Activated CD4-positive, alpha-beta T cell treated with anti-CD3 and anti-CD28 coated beads, Interleukin-2, Interleukin-4, amounts not matched to agents 100 ng/mL and 50 ng/mL, durations not matched to agents 16 hours and 8 hours (primary cell): Measurements from ENCODE around the gene TMIGD3.
"Not testable (repeated sequence)": the region's sequence is repeated elsewhere in the genome, so short reads cannot be mapped to it uniquely, and the experiment has no call there.

ENCODE experiments used
- DNase-seq: peaks from one replicate; pipeline ENCODE4 v3.0.0-alpha.2; 2020; ENCODE audit warnings: low spot score

The TMIGD3 gene

GRCh38 chr1:111503585-111504060 lies at the start of gene TMIGD3, which contains the start of gene ADORA3:
Gene TMIGD3 (minus strand): TSS chr1:111503633. CDS start chr1:111503354, 279 bp downstream.
Gene ADORA3 (minus strand): TSS chr1:111503633. CDS start chr1:111503354, 279 bp downstream.
- DNase-seq, result peak; percentile 15

DNA sequence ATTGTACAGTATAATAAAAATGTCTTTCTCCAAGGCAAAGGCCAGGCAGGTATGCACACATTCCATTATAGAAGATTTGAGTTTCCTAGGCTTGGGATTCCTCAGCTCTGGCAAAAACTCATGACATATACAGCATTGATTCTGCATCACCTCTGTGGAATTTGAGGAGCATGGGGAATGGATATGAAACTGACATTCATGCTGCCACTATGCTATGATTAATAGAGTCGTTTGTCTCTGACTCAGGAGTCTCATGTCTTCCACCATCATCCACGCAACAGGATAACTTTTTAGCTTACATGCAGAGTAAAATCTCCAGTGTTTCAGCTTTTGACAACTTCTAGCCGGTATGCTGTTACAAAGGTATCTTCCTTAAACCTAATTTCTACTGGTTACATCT lies 49.8 kb upstream of the TMIGD3 start:
- no peak for DNase-seq

DNA sequence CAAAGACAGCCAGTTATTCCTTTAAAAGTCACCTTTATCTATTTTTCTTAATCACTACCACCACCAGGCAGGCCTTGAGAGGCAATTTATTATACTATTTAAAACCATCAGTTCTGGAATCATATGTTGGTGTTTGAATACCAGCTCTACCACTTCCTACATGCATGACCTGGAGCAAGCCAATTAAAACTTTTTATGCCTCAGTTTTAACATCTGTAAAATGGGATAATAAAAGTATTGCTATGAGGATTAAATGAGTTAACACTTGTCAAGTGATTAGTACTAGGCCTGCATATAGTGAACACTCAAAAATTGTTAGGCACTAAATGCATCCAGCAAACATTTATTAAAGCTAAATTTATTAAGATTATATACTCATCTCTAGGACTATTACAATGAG lies 49.2 kb upstream of the TMIGD3 start:
- no peak for DNase-seq

DNA sequence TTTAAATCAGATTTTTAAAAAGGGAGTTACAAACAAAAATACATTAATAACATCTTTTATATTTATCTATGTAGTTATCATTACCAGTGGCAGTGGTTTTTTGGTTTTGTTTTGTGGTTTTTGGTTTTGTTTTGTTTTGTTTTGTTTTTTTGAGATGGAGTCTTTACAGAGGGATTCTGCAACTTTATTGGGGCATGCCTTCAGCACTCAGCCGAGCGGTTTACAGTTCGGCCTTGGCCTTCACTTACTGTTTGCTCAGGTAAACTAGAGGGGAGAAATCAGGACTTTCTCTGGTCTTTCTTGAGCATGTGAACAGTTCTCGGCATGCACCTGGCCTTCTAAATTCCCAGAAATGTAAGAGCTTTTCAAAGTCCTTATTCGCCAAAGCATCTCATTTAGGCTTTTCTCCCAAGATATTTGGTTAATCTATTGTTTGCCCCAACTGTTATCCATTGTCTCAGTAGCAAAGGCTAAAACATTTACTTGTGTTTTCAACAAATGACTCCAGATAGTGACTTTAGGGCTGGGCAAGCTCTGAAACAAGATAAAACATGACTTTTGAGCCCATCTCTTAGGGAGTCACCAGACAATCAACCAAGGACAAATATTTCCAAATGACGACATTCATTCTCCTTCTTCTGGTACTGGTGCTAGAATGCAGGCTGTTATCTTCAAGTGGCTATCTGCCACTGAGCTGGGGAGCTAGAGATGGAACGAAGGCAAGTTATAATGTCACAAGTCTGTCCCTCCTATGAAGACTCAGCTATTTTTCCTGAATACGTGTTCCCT lies 48.4 kb upstream of the TMIGD3 start:
- no peak for DNase-seq

DNA sequence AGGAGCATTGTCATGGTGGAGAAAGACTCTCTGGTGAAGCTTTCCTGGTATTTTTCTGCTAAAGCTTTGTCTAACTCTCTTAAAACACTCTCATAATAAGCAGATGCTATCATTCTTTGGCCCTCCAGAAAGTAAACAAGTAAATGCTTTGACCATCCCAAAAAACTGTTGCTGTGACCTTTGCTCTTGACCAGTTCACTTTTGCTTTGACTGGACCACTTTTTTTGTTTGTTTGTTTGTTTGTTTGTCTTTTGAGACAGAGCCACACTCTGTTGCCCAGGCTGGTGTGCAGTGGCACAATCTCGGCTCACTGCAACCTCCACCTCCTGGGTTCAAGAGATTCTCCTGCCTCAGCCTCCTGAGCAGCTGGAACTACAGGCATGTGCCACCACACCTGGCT lies 44.4 kb upstream of the TMIGD3 start:
- DNase-seq, result not testable (repeated sequence)

GRCh38 chr1:111542187-111542586 lies 38.8 kb upstream of the TMIGD3 start:
- no peak for DNase-seq

- DNase-seq, result no peak
Measured at GRCh38 chr1:111541721-111542120, 38.3 kb upstream of the TMIGD3 start.

DNA sequence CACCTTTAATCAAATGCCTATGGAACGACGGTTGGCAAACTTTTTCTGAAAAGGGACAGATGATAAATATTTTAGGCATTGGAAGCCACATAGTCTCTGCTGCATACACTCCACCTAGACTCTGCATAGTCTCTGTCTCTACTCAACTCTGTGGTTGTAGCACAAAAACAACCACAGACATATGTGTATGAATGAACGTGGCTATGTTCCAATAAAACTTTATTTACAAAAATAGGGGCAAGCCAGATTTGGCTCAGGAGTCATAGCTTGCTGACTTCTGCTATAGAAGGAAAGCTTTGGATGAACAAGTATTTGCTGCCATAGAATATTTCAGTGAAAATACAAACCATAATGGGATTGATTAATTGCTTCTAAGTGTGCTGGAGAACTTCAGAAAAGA lies 37.5 kb upstream of the TMIGD3 start:
- DNase-seq, result no peak

DNA sequence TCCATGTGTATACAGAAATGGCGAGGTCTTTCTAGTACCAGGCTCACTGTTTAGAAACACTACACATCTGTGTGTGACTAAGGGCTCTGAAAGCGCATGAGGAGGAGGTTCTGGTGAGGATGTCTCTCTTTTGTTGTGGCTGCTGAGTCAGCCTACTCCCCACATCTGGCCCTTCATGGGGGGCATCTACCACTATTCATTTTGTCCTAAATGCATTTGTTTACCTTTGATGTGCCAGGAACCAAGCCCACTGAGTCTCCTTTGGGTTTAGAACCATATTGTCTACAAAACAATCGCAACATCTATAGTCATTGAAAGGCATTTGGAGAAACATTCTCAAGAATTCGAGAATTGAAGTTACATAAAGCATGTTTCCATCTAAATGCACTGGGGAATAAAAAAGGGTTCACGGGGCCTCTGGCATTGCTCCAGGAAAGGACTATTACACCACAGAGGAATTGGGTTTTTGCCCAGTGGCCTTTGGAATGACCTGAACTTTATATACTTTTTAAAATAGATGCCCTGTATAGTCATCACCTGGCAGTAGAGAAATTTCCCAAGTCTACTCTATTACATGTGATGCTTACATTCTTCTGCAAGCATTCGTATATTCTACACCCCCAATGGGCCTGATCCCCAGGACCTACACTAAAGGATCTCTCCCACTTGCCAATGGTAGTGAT lies 35.1 kb upstream of the TMIGD3 start:
- no peak for DNase-seq

DNA sequence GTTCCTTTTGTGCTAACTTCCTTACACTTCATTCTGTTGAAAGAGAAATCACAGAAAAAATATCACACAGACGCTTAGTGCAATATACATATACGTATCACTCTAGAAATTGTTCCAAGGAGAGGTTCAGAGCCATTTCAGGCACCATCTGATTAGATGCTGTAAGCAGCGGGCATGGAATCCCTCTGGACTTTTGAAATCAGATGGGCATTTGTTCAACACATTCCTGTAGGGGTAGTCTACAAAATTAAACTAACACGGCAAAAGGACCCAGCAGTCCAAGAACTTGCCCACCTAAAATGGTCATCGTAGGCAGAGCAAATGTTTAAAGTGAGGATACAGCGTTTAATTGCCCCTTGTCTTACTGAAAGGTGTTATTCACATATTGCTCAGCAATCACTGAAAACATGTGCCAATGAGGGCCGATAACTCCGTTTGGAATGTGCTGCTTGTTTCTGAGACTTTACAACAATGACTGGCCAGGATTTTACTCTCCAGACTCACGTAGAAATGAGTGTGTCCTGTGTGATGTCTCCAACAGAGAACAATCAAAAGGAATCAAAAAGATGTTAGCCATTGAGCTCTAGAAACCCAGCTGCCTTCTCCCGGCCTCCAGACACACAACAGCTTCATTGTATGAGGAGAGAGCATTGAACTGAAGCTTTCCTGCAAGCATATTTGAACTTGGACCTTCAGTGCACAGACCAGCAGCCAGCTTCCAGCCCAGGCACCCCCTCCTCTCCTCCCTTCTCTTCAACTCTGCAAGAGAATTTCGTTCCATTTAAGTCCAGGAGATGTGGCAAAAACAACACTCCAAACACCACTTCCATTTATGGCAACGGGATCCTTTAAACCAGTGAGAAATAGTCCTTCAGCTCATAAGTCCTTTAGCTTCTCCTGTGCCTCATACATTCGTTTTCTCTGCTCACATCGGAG lies 32.1 kb upstream of the TMIGD3 start:
- no peak for DNase-seq

- no peak for DNase-seq
Measured at GRCh38 chr1:111520053-111520452, 16.6 kb upstream of the TMIGD3 start.

GRCh38 chr1:111517469-111518225 lies 14.2 kb upstream of the TMIGD3 start:
- peak; percentile 60 for DNase-seq

GRCh38 chr1:111516005-111516535 lies 12.6 kb upstream of the TMIGD3 start:
- peak; percentile 38 for DNase-seq

GRCh38 chr1:111515291-111516004 lies 12.0 kb upstream of the TMIGD3 start:
- DNase-seq, result no peak

- no peak for DNase-seq
Measured at GRCh38 chr1:111513410-111514020, 10.1 kb upstream of the TMIGD3 start.

DNA sequence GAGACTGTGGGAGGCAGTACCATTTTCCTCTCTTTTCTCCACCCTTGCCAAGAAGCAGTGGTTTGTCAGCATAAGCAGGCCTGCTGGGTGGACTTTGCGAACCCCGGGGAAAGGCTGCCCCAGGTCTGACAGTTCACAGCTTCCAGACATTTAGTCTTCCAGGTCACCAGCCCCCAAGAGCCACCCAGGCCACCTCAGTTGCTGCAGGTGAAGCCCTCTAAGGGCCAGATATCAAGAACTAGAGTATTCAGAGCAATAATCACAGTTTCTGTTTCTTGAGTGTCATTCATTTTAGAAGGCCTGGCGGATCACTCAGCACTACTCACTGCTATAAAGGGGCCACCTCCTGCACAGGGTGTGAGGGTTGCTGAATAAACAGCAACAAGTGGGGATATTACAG lies 9.5 kb upstream of the TMIGD3 start:
- no peak for DNase-seq

GRCh38 chr1:111512132-111512889 lies 8.9 kb upstream of the TMIGD3 start:
- no peak for DNase-seq

DNA sequence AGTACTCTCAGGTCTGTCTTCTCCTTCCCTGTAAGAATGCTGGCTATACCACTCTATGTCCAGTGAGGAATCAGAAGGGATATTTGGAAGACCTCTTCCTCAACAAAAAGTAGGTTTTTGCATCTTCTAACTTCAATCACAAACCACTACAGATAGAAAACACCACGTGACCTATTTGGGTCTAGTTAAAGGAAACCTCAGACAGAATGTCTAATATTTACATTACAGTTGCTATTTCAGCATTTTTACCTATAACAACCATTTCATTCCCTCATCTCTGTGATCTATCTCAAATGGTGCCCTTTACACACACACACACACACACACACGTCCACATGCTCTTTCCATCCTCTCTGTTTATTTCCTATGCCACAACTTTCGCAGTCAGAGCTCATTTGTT lies 7.9 kb upstream of the TMIGD3 start:
- DNase-seq, result no peak

DNA sequence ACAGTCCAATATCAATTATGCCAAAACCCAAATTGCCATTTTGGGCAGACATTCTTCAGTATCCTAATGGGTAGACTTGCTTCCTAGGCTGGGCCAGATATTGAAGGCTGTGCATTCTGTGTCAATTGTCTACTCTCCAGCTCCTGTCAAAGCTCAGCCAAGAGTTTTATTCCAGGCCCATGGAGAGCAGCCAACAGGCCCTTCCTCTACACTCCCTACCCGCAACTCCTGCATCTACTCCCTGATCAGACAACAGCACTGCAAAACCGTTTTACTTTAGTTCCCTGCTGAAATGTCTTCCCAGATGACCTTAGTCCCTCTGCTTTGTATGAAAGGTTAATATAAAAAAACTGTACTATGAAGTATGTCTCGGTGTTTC lies 6.6 kb upstream of the TMIGD3 start:
- no peak for DNase-seq
